LNCAP (cell line): ENCODE results near the gene HLA-DMB.

Experiments
- CTCF ChIP-seq: fragments of 450-650 bp; IDR thresholded peaks from 2 replicates; pipeline ENCODE4 v1.5.1; 2017; ENCODE audit warnings: mild to moderate bottlenecking

HLA-DMB gene

GRCh38 chr6:32980488-32981038 is 39.7 kb upstream of the HLA-DMB start:
- no peak for TF ChIP-seq CTCF

DNA sequence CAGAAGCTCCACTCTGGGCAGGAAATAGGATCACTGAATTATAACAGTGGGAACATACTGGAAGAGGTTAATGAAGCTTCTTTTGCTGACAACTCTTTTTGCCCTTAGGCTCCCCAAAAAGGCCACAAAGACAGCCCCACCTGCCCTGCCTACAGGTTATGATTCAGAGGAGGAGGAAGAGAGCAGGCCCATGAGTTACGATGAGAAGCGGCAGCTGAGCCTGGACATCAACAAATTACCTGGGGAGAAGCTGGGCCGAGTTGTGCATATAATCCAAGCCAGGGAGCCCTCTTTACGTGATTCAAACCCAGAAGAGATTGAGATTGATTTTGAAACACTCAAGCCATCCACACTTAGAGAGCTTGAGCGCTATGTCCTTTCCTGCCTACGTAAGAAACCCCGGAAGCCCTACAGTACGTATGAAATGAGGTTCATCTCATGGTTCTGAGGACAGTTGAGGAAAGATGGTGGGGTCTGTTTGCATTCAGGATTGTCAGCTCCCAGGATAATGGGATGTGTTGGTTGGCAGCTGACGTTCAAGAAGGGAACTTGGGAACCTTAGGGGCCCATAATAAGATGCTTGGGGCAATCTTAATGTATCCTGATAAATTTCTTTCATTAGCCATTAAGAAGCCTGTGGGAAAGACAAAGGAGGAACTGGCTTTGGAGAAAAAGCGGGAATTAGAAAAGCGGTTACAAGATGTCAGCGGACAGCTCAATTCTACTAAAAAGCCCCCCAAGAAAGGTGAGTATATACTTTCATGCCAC is 39.1 kb upstream of the HLA-DMB start:
- no peak for TF ChIP-seq CTCF

DNA sequence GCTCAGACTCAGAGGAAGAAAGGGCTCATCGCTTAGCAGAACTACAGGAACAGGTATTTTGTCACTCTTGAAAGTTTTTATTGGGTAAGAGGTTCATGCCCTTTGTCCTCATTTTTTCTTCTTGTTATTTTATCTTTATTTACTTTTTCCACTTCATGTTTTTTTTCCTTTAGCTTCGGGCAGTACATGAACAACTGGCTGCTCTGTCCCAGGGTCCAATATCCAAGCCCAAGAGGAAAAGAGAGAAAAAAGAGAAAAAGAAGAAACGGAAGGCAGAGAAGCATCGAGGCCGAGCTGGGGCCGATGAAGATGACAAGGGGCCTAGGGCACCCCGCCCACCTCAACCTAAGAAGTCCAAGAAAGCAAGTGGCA is 37.1 kb upstream of the HLA-DMB start:
- no peak for TF ChIP-seq CTCF

DNA sequence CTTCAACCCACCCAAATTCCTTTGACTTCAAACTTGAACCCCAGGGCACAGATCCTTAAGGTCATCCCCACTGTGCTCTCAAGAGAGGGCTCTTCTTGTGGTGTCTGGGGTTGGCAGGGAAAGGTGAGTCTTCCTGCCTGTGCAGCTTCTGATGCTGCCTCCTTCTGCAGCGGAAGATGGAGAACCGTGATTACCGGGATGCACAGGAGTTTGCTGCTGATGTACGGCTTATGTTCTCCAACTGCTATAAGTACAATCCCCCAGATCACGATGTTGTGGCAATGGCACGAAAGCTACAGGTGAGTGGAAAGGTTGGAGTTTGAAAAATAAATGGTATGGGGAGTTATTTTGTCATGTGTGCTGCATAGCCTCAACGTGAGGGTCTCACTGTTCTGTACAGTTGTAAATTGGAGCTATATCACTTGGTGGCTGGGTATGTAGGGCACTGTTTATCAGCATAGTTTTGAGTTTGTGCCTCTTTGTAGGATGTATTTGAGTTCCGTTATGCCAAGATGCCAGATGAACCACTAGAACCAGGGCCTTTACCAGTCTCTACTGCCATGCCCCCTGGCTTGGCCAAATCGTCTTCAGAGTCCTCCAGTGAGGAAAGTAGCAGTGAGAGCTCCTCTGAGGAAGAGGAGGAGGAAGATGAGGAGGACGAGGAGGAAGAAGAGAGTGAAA is 36.6 kb upstream of the HLA-DMB start:
- no peak for TF ChIP-seq CTCF

DNA sequence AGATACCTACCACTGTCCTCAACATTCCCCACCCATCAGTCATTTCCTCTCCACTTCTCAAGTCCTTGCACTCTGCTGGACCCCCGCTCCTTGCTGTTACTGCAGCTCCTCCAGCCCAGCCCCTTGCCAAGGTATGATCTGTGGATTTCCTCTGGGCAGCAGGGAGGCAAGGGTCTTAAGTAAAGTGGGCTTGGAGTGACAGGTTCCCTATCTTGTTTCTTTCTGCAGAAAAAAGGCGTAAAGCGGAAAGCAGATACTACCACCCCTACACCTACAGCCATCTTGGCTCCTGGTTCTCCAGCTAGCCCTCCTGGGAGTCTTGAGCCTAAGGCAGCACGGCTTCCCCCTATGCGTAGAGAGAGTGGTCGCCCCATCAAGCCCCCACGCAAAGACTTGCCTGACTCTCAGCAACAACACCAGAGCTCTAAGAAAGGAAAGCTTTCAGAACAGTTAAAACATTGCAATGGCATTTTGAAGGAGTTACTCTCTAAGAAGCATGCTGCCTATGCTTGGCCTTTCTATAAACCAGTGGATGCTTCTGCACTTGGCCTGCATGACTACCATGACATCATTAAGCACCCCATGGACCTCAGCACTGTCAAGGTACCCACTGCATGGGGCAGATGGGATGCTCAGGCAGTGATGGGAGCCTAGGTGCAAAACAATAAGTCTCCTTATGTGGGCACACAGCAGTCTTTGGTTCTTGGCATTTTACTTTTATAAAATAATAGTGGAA is 35.7 kb upstream of the HLA-DMB start:
- no peak for TF ChIP-seq CTCF

DNA sequence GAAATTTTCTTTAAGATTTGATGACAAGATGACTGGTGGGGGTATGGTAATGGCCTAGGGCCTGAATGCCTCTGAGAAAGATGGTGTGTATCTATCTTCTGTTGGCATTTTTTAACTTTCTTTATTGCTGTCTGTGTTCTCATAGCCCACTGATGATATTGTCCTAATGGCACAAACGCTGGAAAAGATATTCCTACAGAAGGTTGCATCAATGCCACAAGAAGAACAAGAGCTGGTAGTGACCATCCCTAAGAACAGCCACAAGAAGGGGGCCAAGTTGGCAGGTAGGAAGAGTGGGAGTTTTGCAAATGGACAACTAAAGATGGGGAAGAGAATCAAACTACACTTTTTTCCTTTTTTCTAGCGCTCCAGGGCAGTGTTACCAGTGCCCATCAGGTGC is 35.1 kb upstream of the HLA-DMB start:
- no peak for TF ChIP-seq CTCF

GRCh38 chr6:32974541-32975308 is 33.9 kb upstream of the HLA-DMB start:
- no peak for TF ChIP-seq CTCF
